Measurements from ENCODE around the gene ASH1L. TPM values are rescaled to one million over a fixed set of nuclear protein-coding genes. Genes with fewer than 3 reads are reported as not detected.

Gene ASH1L
- total RNA-seq, 1 experiment from 2014 or later: 30.5 TPM

GRCh38 chr1:155574077-155574476 lies 11.5 kb upstream of the ASH1L start:
- H3K9me3 ChIP-seq (ENCODE audit: control insufficient read depth in 1 of 2, insufficient read depth in 1 of 2, low read depth in 1 of 2, low read length in 2 of 2): no peaks in the 10 kb centered on the region
- 0 out of 4 replicates have a peak, but pooled peaks cover 0 to 7% of the 10 kb centered on the region in 2 experiments for H3K36me3 ChIP-seq (ENCODE audit: control insufficient read depth in 1 of 2, insufficient read depth in 2 of 2, low read length in 2 of 2)
- peaks cover 3 to 11% of the 10 kb centered on the region in 2 experiments; a peak in 3 of 4 replicates for H3K4me1 ChIP-seq (ENCODE audit: control insufficient read depth in 1 of 2, insufficient read depth in 2 of 2, low read length in 2 of 2)
- RAD21 ChIA-PET (ENCODE audit: low non-redundant PET in 1 of 2, low total read pairs in 2 of 2, uncharacterized antibody in 2 of 2, unreplicated experiment in 2 of 2): no interaction called here
- H3K27me3 ChIP-seq (ENCODE audit: insufficient read depth, low read length): no peaks in the 10 kb centered on the region
- no peak overlapping the region for H2AFZ ChIP-seq (ENCODE audit: low read depth, low read length, poor library complexity, severe bottlenecking)
- intact Hi-C loops (cut with micrococcal nuclease): no loop called here
- ATAC-seq (no peak), DNase-seq (ENCODE audit: low read depth, low spot score) (no peak)
- H3K79me2 ChIP-seq (ENCODE audit: insufficient read depth, low read length): peaks cover 29% of the 10 kb centered on the region
- no peaks in the 10 kb centered on the region for H3K9me2 ChIP-seq (ENCODE audit: insufficient read depth)
- no peak overlapping the region for H3K9ac ChIP-seq (ENCODE audit: low read length)
- no peaks in the 10 kb centered on the region for H4K20me1 ChIP-seq (ENCODE audit: insufficient read depth)
- H3K27ac ChIP-seq (ENCODE audit: low read depth, low read length): no peak overlapping the region
- H3K4me3 ChIP-seq (replicated peaks in 1 of 2; ENCODE audit: low read depth in 1 of 2, low read length in 2 of 2): no peak overlapping the region
- POLR2A ChIA-PET: no interaction called here
- TF ChIP-seq, protein P1, sequence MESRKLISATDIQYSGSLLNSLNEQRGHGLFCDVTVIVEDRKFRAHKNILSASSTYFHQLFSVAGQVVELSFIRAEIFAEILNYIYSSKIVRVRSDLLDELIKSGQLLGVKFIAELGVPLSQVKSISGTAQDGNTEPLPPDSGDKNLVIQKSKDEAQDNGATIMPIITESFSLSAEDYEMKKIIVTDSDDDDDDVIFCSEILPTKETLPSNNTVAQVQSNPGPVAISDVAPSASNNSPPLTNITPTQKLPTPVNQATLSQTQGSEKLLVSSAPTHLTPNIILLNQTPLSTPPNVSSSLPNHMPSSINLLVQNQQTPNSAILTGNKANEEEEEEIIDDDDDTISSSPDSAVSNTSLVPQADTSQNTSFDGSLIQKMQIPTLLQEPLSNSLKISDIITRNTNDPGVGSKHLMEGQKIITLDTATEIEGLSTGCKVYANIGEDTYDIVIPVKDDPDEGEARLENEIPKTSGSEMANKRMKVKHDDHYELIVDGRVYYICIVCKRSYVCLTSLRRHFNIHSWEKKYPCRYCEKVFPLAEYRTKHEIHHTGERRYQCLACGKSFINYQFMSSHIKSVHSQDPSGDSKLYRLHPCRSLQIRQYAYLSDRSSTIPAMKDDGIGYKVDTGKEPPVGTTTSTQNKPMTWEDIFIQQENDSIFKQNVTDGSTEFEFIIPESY (IDR thresholded peaks at IDR 0.05; ENCODE audit: extremely low read depth, insufficient replicate concordance, low read length): no peak
- TF ChIP-seq ZNF274 (IDR thresholded peaks at IDR 0.05; ENCODE audit: low read depth, low read length): no peak
- TF ChIP-seq EGR1 (IDR thresholded peaks at IDR 0.05; ENCODE audit: low read depth): no peak
- no peak for TF ChIP-seq JUND (IDR thresholded peaks at IDR 0.05)
- no peak for TF ChIP-seq RAD21 (IDR thresholded peaks at IDR 0.05; ENCODE audit: low read depth)
- TF ChIP-seq SIN3A (IDR thresholded peaks at IDR 0.05; ENCODE audit: low read depth): no peak
- TF ChIP-seq ZFX (IDR thresholded peaks at IDR 0.05): no peak
- TF ChIP-seq FOSL1 (IDR thresholded peaks at IDR 0.05; ENCODE audit: low read depth): no peak
- no peak for TF ChIP-seq CBX3 (IDR thresholded peaks at IDR 0.05; ENCODE audit: low read depth)
- TF ChIP-seq SP1 (IDR thresholded peaks at IDR 0.05; ENCODE audit: low read depth): no peak
- no peak overlapping the region for H3K4me2 ChIP-seq (ENCODE audit: low read length)
- CTCF ChIA-PET: interaction anchor here (1.4 kb wide), 1 partner anchor 323 kb away, joined by 4 read pairs; no protein-coding TSS in a partner anchor
- no TSS peak for BruUV-seq (replicated peaks)

- H3K27ac ChIP-seq (ENCODE audit: low read depth, low read length): no peak overlapping the region
- ATAC-seq (no peak), DNase-seq (ENCODE audit: low read depth, low spot score) (no peak)
- H3K4me1 ChIP-seq (ENCODE audit: control insufficient read depth in 1 of 2, insufficient read depth in 2 of 2, low read length in 2 of 2): peaks cover 3 to 11% of the 10 kb centered on the region in 2 experiments; a peak in 3 of 4 replicates
- H3K79me2 ChIP-seq (ENCODE audit: insufficient read depth, low read length): peaks cover 55% of the 10 kb centered on the region
- no peak overlapping the region for H3K9ac ChIP-seq (ENCODE audit: low read length)
- no peaks in the 10 kb centered on the region for H3K27me3 ChIP-seq (ENCODE audit: insufficient read depth, low read length)
- ChIA-PET CTCF (no interaction called here), POLR2A (no interaction called here), RAD21 (ENCODE audit: low non-redundant PET in 1 of 2, low total read pairs in 2 of 2, uncharacterized antibody in 2 of 2, unreplicated experiment in 2 of 2) (no interaction called here)
- H4K20me1 ChIP-seq (ENCODE audit: insufficient read depth): no peaks in the 10 kb centered on the region
- TF ChIP-seq EGR1 (IDR thresholded peaks at IDR 0.05; ENCODE audit: low read depth) (no peak), TCF7L2 (IDR thresholded peaks at IDR 0.05; ENCODE audit: borderline replicate concordance, extremely low read depth, insufficient read depth, insufficient read length) (no peak), RAD21 (IDR thresholded peaks at IDR 0.05; ENCODE audit: low read depth) (no peak), CBX3 (IDR thresholded peaks at IDR 0.05; ENCODE audit: low read depth) (no peak), SP1 (IDR thresholded peaks at IDR 0.05; ENCODE audit: low read depth) (no peak), POLR2AphosphoS5 (IDR thresholded peaks at IDR 0.05; ENCODE audit: low read depth, low read length) (no peak), ZNF274 (IDR thresholded peaks at IDR 0.05; ENCODE audit: low read depth, low read length) (no peak), POLR2A (IDR thresholded peaks at IDR 0.05; ENCODE audit: borderline replicate concordance, extremely low read depth, insufficient read depth, insufficient read length) (no peak)
- TF ChIP-seq, protein P2, sequence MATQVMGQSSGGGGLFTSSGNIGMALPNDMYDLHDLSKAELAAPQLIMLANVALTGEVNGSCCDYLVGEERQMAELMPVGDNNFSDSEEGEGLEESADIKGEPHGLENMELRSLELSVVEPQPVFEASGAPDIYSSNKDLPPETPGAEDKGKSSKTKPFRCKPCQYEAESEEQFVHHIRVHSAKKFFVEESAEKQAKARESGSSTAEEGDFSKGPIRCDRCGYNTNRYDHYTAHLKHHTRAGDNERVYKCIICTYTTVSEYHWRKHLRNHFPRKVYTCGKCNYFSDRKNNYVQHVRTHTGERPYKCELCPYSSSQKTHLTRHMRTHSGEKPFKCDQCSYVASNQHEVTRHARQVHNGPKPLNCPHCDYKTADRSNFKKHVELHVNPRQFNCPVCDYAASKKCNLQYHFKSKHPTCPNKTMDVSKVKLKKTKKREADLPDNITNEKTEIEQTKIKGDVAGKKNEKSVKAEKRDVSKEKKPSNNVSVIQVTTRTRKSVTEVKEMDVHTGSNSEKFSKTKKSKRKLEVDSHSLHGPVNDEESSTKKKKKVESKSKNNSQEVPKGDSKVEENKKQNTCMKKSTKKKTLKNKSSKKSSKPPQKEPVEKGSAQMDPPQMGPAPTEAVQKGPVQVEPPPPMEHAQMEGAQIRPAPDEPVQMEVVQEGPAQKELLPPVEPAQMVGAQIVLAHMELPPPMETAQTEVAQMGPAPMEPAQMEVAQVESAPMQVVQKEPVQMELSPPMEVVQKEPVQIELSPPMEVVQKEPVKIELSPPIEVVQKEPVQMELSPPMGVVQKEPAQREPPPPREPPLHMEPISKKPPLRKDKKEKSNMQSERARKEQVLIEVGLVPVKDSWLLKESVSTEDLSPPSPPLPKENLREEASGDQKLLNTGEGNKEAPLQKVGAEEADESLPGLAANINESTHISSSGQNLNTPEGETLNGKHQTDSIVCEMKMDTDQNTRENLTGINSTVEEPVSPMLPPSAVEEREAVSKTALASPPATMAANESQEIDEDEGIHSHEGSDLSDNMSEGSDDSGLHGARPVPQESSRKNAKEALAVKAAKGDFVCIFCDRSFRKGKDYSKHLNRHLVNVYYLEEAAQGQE (IDR thresholded peaks at IDR 0.05; ENCODE audit: low read depth): no peak
- TF ChIP-seq, protein P3, sequence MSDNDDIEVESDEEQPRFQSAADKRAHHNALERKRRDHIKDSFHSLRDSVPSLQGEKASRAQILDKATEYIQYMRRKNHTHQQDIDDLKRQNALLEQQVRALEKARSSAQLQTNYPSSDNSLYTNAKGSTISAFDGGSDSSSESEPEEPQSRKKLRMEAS (IDR thresholded peaks at IDR 0.05): no peak
- no peak overlapping the region for H2AFZ ChIP-seq (ENCODE audit: low read depth, low read length, poor library complexity, severe bottlenecking)
- H3K36me3 ChIP-seq (ENCODE audit: control insufficient read depth in 1 of 2, insufficient read depth in 2 of 2, low read length in 2 of 2): 0 out of 4 replicates have a peak, but pooled peaks cover 0 to 7% of the 10 kb centered on the region in 2 experiments
- no peaks in the 10 kb centered on the region for H3K9me2 ChIP-seq (ENCODE audit: insufficient read depth)
- no peak overlapping the region for H3K4me2 ChIP-seq (ENCODE audit: low read length)
- no TSS peak for BruUV-seq (replicated peaks)
- intact Hi-C loops (cut with micrococcal nuclease): no loop called here
- H3K4me3 ChIP-seq (replicated peaks in 1 of 2; ENCODE audit: low read depth in 1 of 2, low read length in 2 of 2): no peak overlapping the region
- no peaks in the 10 kb centered on the region for H3K9me3 ChIP-seq (ENCODE audit: control insufficient read depth in 1 of 2, insufficient read depth in 1 of 2, low read depth in 1 of 2, low read length in 2 of 2)
Observed at GRCh38 chr1:155570593-155570990, 8.0 kb upstream of the ASH1L start.

Data from HCT116 (cell line).